HG03280 (cell line): Measurements from ENCODE around the gene AIFM1.

Experiments used
- ATAC-seq: cut with Tn5 transposase; IDR thresholded peaks from one replicate; pipeline ENCODE4 v1.9.1; 2021; ENCODE audit warnings: mild to moderate bottlenecking, moderate library complexity; ENCODE audit not compliant: unreplicated experiment

AIFM1 gene

DNA sequence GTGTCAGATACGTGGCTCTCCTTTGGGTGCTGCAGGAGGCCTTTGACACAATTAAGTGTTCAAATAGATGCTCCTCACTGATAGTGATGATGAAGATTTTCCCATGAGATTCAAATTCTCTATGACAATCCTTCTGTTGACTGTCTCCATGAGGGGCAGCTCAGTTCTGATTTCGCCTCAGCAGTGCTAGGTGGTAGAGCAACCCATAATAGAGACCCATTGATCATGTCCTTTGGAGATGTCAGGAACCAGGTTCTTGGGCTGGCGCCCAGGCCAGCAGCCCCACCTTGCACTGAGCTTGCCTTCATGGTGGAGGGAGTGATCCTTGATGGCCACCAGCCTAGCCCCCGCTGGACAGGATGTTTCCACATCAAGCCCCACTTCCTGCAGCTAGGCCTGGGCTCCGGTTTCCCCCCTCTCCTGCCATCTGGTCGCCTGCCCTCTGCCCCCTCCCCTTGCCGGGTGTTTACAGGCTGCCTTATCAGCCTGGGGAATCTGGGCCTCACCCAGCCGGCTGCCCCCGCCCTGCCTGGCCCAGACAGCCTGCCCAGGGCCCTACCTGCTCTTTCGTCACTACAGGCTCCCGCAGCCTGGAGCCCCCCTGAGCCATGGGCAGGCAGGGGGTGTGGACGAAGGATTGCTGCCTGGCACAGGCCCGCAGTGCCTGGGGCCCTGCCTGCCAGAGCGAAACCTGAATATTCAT is 68.0 kb downstream of the AIFM1 start:
- ATAC-seq = no peak

DNA sequence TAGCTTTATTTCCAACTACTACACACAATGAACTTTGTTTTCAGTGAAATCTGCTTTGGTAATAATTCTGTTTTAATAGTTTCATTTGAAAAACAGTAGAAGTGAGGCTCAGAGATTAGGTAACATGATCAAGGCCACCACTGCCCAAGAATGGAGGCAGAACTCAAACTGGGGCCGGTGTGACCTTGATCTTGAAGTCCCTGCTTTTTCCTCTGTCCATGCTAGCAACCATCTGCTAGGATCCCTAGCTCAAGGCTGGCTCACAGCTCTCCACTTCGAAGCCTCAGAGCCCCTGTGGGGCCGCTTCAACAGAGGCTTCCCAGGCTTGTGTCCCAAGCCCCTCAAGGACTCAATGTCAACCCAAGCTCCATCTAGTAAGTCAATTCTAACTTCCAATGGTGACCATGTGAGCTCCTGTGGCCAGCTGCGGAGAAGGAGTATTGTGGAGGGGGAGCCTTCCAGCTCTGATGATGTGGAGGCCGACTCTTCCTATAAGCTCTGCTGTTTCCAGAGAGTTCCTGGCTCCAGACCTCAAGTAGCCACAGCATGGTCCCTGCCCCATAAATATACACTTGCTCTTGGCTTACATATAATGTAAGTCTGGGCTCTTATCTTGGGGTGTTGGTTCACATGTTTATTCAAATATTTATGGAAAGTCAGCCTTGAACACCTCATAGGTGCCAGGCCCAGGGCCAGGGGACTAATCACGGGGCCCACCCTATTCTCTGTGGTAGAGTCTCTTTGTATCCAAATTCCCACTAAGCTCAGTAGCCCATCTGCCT is 70.2 kb downstream of the AIFM1 start:
- no peak for ATAC-seq

DNA sequence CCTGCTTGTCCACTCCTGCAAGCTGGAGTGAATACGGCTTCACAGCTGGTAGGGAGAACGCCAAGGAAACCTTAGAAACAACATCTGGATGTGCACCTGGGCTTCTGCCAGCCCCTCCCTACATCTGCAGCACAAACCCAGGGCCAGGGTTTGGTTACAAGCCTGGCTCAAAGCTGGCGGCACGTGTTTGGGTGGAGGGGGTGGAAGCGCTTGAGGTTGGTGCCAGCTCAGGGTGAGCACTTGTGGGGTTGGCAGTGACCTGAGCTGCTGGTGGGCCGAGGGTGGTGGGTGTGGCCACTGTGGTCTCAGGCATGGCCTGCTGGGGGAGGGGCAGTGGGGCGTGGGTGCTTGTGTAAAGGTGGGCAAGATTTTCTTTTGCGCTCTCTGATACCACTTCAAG is 70.9 kb downstream of the AIFM1 start:
- ATAC-seq = no peak

DNA sequence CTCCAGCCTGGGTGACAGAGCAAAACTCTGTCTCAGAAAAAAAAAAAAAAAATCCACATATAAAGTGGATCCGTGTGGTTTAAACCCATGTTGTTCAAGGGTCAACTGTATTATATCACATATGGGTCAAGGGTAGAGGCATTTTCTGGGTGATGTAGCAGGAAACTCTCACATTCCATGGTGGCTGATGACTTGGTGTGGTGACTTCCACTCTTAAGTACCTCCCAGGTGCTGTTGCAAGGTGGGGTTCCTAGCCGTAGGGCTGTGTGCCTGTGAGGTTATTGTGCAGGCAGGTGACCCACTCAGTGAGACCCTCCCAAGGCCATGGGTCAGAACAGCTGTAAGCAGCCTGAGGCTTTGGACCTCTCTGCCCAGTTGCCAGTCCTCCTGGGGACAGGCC is 72.4 kb downstream of the AIFM1 start:
- no peak for ATAC-seq

DNA sequence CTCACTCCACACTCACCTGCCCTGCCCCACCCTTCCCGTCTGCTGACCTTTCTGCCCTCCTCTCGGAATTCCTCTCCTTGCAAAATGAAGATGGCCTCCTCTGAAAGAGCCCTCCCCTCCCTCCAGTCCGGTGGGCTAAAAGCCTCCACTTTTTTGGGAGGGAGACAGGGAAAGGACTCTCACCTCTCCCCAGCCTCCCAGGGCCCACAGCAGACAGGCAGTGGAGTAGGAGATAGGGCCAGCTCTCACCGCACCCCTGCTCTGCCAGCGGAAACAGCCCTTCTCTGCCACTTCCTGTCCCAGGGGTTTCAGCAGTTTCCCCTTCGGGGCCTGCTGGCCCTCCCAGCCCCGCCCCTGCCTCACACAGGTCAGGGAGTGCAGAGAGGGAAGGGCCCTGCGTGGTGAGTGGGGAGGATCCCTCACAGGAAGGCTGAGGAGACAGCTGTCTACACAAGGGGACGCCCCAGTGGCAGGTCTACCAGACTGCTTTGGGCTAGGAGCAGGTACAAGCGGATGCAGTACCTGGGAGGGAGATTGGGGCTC is 73.6 kb downstream of the AIFM1 start:
- peak; percentile 100 for ATAC-seq

DNA sequence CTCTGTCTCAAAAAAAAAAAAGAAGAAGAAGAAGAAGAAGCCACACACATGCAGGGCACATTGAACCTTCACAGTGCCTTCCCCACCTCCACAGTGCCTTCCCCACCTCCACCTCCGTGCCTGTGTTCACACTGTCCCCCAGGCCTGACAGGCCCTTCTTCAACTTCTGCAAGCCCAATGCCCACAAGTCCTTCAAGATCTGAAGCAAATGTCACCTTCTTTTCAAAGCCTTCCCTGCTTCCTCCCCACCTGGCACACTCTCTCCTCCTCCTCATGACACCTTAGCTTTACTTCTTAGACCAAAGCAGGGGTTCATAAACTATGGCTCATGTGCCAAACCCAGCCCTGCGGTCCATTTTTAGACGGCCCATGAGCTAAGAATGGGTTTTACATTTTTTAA is 75.3 kb downstream of the AIFM1 start:
- ATAC-seq = no peak

DNA sequence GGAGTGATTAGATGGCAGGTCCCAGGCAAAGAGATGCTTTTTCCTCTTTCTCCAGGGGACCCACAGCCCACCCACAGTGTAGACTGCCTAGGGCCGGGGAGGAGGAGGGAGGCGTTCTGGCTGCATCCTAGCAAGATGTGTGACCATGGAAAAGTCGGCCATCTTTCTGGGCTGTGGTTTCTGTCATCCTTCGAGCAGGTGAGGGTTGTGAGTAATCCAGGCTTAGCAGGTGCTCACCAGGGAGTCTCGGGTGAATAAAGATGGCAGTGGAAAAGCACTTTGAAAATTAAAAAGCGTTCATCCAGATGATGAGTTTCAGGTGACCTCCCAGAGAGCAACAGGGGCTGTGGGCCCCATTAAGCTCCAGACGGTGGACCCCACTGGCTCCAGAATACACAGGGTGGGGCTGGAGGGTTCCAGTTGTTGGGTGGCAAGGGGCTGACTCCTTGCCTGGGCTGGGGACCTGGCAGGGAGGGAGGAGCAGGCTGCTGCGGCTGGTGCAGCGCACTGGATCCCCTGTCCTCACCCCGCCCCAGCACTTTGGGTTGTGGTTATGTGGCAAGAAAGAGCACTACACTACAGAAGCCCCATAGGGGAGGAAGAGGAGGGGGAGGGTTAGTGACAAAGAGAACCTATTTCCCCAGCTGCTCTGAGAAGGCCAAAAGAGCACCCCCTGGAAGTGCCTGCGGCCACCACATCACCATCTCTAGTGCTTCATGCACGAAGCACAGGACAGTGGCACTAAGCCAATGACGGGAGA is 79.0 kb downstream of the AIFM1 start:
- peak; percentile 45 for ATAC-seq

DNA sequence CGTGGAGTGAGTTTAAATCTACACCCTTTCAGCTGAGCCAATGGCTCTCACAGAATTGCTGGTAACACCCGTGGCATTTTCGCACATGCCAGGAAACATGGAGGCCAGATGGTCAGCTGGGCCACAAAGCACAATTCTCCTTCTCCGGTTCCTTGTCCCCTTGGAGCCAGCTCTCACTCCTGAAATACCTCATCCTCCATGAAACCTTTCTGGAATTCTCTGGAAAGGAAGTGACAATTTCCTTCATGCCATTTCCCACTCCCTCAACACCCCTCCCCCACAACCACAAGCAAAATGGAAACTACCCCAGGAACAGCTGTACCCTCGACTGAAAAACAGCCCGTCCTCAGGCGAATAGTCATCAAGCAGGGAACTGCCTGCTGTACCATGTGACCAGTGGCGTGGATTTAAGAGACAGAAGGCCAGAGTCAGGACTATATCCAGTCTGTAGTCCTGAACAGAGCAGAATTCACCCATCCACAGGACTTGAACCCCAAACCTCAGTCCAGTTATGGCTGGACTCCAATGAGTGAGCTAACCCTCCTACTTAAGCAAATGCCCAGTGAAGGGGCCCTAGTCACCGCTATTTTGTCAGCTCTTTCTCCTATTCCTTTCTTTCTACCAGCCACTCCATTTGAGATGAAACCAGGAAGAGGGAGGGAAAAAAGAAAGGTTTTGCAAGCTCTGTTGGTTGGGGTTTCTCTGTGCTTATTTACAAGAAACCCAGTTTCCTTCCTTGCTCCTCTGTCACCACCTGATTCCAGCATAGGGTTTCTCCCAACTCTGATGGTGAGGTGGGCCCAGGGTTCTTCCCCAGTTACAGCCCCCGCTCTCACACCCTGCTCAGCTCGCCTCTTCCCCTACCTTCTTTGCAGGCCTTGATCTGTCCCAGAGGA is 79.8 kb downstream of the AIFM1 start:
- ATAC-seq = no peak

DNA sequence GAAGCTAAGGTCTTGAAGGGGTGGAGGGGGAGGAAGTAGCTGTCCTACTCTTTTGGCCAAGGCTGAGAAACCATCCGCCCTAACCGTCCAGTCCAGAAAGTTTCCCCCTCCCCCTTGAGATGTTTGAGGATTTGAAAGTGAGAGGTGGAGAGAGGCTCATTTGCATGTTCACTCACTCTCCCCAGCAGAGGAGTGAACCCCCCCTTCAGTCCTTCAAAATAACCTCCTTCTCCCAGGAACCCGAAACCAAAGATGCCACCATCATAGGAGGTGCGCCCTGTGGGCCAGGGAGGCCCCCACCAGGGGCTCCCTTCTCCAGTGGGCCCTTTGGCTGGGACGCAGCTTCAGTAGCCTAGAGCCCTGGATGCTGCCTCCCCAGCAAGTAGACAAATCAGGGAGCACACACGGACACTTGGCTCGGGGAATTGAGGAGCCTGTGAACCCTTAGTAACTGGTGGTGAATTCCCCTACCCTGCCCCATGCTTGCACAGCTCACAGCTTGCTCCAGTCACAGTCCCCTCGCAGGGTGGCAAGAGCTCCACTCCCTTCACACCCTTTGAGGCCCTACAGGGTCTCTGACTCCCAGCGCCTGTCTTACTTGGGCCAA is 80.9 kb downstream of the AIFM1 start:
- ATAC-seq = peak; percentile 33

DNA sequence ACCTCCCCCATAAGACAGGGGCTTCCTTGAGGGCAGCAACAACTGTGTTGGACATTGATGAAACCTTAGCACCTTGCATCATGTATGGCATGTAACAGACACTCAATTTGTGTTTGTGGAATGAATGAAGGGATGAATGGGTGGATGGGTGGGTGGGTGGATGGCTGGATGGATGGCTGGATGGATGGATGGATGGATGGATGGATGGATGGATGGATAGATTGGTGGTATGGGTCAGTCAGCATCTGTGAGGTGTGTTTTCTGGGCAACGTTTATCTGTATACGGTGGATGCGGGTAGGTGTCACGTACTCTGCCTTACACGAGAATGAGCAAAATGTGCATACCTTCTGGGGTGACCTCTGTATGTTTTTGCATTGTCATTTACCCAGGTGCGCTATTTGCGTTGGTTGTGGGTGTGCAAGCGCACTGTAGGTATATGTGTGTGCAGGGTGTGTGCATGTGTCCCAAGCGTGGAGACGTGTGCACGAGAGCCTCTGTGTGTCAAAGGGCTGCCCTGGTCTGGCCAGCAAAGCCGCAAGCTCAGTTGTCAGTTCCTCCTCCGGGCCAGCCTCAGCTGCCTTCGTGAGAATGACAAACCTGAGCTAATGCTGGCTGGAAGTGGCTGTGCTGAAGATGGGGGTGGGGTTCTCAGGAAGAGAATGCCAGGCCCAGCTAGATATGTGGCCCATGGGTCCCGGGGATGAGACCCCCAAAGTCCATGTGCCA is 81.8 kb downstream of the AIFM1 start:
- ATAC-seq = peak; percentile 26

DNA sequence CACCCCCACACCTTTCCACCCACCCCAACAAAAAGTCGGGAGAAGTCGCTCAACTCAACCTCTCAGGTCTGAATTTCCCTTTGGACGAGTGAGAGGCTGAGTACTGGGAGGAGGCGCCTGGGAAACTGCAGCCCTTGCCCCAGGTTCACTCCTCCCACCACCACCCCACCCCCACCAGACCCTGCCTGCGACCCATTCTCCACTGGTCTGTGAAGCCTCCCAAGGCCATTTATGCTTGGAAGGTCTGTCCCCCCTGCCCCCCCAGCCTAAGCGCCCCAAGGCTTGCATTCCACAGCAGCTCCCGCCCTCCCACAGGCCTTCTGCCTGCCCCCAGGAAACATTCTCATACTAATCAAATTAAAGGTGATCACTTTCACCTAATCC is 82.5 kb downstream of the AIFM1 start:
- no peak for ATAC-seq

DNA sequence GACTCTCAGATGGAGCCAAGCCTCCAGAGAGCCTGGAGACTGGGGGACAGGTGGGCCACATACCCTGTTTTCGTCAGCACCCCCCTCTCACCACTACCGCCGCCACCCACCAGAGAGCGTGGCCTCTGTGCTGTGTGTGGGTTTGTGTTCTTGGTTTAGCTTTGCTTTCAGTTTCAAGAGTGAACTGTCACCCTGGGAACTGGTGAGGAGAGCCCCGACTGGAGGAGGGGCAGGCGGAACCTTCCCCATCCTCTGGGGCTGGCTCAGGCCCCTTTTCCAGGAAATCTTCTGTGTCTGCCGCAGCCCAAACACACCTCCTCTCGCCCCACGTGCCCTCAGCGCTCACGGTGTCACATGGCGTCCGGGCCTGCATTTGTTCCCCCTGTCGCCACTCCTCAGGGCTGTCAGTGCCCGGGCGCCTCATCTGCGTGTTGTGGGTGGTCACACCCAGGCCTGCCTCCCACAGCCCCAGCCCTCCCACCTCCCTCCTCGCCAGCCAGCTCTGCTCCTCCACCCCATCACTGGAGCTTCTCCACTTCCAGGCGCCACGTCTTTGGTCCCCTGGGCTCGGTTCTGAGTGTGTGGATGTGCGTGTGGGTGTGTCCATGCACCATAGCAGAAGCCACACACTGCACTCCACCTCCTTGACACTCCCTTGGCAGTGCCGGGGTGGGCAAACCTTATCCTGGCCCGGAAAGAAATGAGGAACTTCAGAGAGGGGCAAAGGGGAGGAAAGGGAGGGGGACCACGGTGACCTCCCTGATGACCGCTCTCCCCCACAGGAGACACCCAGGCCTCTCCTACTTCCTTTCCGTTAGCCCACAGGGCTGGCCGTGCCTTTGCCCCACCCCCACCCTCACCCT is 83.2 kb downstream of the AIFM1 start:
- peak; percentile 54 for ATAC-seq

DNA sequence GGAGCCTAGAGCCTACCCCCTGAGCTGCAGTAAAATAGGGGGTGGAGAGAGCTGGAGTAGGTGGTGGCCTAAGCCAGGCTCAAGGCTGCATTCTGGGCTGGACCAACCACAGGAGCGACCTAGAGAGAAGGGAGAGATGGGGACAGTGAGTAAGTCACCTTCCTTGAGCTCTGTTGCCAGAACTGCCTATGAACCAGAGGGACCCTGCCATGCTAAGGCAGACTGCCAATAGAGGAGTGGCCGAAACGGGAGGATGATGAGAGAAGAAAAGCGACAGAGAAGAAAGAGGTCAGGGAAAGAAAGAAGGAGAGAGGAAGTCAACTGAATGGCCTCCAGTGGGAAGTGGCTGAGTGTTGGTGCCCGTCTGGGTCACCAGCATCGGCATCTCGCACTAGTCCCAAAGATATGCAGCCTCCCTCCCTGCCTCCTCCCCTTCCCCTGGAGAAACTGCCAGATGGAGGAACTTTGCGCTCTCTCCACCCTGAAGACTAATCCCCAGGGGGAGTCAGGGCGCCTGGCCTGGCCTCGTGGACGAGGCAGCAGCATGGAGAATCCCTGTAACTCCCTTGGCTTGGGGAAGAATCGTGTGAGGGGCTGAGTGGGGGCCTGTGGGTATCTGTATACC is 84.1 kb downstream of the AIFM1 start:
- ATAC-seq = no peak

DNA sequence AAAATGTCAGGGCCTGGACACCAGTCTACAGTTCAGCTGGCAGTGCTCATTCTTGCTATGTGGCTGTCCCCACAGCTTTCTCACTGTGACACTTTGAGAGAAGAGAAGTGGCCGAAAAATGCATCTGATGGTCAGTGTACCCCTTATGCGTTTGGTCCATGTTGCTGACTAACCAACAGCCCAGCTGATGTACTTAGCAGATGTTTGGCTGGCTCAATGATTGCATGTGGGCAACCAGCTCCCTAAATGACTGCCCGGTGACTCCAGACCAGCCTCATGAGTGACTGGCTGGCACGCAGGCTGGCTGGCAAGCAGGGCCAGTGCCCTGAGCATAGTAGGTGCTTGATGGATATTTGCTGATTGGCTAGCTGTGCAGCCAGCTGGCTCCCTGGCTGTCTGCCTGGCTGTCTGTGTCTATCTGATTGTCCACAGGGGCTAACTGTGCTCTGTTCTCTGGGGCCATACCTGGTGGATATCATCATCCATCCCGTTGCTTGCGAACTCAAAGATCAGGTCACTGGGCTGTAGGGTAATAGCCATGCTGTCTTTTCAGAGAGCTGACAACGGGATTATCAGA is 84.8 kb downstream of the AIFM1 start:
- ATAC-seq = no peak

DNA sequence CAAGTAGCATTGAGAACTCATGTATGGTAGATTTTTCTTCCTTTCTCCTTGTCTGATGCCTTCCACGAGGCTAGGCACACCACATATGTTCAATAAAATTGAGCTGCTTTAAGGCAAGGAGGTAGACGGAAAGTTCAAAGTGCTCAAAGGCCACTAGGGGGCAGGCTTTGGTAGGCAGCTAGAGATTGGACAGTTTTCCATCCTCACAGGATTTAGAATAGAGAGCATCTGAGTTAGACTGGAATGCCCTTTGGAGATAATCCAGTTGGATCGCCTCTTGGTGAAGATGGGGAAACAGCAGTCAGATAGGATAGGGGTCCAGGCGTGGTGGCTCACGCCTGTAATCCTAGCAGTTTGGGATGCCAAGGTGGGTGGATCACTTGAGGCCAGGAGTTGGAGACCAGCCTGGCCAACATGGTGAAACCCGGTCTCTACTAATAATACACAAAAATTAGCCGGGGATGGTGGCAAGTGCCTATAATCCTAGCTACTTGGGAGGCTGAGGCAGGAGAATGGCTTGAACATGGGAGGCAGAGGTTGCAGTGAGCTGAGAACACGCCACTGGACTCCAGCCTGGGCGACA is 85.7 kb downstream of the AIFM1 start:
- no peak for ATAC-seq
